K562 (cell line): ENCODE results near the gene FKBP1B.

Experiments
- ATF1 ChIP-seq, 2 experiments: fragments of 450-650 bp in 1 of 2; IDR thresholded peaks; 2 replicates each; pipeline ENCODE4 v1.6.1; 2016; ENCODE audit warnings: missing compliant biosample characterization in 1 of 2, missing genetic modification characterization in 1 of 2
- MAFK ChIP-seq: IDR thresholded peaks from 2 replicates; pipeline ENCODE4 v1.6.1; 2011; ENCODE audit warnings: low read length, improper control_type of control experiment
- MYC ChIP-seq, 2 experiments: fragments of 250-450 bp in 1 of 2; sonication (Bioruptor Pico) in 1 of 2; IDR thresholded peaks; 2 replicates each; pipeline versions ENCODE4 v1.5.1 to v1.6.1; 2012 to 2021; ENCODE audit warnings: low read depth in 2 of 2, borderline replicate concordance in 1 of 2, improper control_type of control experiment in 1 of 2, low read length in 1 of 2, mild to moderate bottlenecking in 1 of 2, moderate library complexity in 1 of 2
- NR2C2 ChIP-seq, 2 experiments: fragments of 200-800 bp in 1 of 2; sonication (Bioruptor generic) in 1 of 2; sonication (generic) in 1 of 2; formaldehyde crosslinking in 1 of 2; IDR thresholded peaks; 2 replicates each; pipeline versions ENCODE4 v1.6.1 to v1.8.0; 2016 to 2022; ENCODE audit warnings: mild to moderate bottlenecking in 1 of 2, missing compliant biosample characterization in 1 of 2, missing genetic modification characterization in 1 of 2, missing genetic modification reagents in 1 of 2
- XRCC5 ChIP-seq: fragments of 200-400 bp; formaldehyde crosslinking; IDR thresholded peaks from 2 replicates; pipeline ENCODE4 v1.6.1; 2017; ENCODE audit warnings: low read depth, mild to moderate bottlenecking, low read length
- ZKSCAN8 ChIP-seq: fragments of 200-800 bp; sonication (Bioruptor generic); IDR thresholded peaks from 2 replicates; pipeline ENCODE4 v1.6.1; 2016; ENCODE audit warnings: missing genetic modification characterization, missing compliant biosample characterization
- ZNF174 ChIP-seq: fragments of 250-450 bp; sonication (Bioruptor Pico); IDR thresholded peaks from 2 replicates; pipeline ENCODE4 v1.4.0; 2020; ENCODE audit warnings: mild to moderate bottlenecking
- TF ChIP-seq, protein P1 (sequence below): fragments of 450-650 bp; IDR thresholded peaks from 2 replicates; pipeline ENCODE4 v1.6.1; 2017; ENCODE audit warnings: antibody characterized with exemption, mild to moderate bottlenecking
- TF ChIP-seq, protein P2 (sequence below), 3 experiments: IDR thresholded peaks in 2 of 3; conservative IDR thresholded peaks in 1 of 3; 2 replicates each; pipeline ENCODE4 v1.5.1; 2011 to 2012; ENCODE audit warnings: low read length in 3 of 3, mild to moderate bottlenecking in 3 of 3, control low read depth in 2 of 3, improper control_type of control experiment in 1 of 3, inconsistent platforms in 1 of 3, low read depth in 1 of 3, mixed read lengths in 1 of 3, moderate library complexity in 1 of 3; ENCODE audit not compliant: insufficient read depth in 2 of 3

DNA sequence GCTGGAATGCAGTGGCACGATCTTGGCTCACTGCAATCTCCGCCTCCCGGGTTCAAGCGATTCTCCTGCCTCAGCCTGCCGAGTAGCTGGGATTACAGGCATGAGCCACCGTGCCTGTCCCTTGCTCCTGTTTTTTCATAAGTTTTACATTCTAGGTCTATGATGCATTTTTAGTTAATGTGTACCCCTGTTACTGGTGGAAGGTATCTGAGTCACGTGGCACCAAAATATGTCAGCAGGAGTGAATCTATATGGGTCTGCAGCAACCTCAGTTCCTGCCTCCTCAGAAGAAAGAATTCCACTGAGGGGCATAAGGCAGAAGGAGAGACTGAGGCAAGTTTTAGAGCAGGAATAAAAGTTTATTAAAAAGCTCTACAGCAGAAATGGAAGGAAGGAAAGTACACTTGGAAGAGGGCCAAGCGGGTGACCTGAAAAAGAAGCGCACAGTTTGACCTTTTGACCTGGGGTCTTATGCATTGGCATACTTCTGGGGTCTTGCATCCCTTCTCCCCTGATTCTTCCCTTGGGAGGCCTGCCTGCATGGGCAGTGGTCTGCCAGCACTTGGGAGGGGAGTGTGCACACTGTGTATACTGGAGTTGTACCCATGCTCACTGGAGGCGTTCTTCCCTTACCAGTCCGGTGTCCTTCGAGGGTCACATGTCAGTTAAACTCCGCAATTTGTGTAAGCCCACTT is 40.7 kb upstream of the FKBP1B start:
- no peak for TF ChIP-seq ZKSCAN8 (CRISPR knock-in tag)
- TF ChIP-seq ZNF174 (CRISPR knock-in tag), result no peak
- no peak for TF ChIP-seq MYC (IDR thresholded peaks at IDR 0.05; ENCODE audit: low read depth, low read length)
- no peak for TF ChIP-seq MYC (CRISPR knock-in tag; IDR thresholded peaks at IDR 0.05; ENCODE audit: borderline replicate concordance, low read depth)
- no peak for TF ChIP-seq ATF1 (CRISPR knock-in tag; IDR thresholded peaks at IDR 0.05)
- no peak for TF ChIP-seq ATF1 (tag; IDR thresholded peaks at IDR 0.05)
- TF ChIP-seq NR2C2 (CRISPR knock-in tag; IDR thresholded peaks at IDR 0.05), result peak; percentile 52; the same call in 1 of the 2 replicates
- no peak; the same call in 1 of the 2 replicates for TF ChIP-seq NR2C2 (tag; IDR thresholded peaks at IDR 0.05)
- TF ChIP-seq, protein P1, sequence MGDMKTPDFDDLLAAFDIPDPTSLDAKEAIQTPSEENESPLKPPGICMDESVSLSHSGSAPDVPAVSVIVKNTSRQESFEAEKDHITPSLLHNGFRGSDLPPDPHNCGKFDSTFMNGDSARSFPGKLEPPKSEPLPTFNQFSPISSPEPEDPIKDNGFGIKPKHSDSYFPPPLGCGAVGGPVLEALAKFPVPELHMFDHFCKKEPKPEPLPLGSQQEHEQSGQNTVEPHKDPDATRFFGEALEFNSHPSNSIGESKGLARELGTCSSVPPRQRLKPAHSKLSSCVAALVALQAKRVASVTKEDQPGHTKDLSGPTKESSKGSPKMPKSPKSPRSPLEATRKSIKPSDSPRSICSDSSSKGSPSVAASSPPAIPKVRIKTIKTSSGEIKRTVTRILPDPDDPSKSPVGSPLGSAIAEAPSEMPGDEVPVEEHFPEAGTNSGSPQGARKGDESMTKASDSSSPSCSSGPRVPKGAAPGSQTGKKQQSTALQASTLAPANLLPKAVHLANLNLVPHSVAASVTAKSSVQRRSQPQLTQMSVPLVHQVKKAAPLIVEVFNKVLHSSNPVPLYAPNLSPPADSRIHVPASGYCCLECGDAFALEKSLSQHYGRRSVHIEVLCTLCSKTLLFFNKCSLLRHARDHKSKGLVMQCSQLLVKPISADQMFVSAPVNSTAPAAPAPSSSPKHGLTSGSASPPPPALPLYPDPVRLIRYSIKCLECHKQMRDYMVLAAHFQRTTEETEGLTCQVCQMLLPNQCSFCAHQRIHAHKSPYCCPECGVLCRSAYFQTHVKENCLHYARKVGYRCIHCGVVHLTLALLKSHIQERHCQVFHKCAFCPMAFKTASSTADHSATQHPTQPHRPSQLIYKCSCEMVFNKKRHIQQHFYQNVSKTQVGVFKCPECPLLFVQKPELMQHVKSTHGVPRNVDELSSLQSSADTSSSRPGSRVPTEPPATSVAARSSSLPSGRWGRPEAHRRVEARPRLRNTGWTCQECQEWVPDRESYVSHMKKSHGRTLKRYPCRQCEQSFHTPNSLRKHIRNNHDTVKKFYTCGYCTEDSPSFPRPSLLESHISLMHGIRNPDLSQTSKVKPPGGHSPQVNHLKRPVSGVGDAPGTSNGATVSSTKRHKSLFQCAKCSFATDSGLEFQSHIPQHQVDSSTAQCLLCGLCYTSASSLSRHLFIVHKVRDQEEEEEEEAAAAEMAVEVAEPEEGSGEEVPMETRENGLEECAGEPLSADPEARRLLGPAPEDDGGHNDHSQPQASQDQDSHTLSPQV, result no peak
- TF ChIP-seq, protein P2, sequence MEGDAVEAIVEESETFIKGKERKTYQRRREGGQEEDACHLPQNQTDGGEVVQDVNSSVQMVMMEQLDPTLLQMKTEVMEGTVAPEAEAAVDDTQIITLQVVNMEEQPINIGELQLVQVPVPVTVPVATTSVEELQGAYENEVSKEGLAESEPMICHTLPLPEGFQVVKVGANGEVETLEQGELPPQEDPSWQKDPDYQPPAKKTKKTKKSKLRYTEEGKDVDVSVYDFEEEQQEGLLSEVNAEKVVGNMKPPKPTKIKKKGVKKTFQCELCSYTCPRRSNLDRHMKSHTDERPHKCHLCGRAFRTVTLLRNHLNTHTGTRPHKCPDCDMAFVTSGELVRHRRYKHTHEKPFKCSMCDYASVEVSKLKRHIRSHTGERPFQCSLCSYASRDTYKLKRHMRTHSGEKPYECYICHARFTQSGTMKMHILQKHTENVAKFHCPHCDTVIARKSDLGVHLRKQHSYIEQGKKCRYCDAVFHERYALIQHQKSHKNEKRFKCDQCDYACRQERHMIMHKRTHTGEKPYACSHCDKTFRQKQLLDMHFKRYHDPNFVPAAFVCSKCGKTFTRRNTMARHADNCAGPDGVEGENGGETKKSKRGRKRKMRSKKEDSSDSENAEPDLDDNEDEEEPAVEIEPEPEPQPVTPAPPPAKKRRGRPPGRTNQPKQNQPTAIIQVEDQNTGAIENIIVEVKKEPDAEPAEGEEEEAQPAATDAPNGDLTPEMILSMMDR (IDR thresholded peaks at IDR 0.05 in 2 of 3, conservative IDR thresholded peaks at IDR 0.05 in 1 of 3; ENCODE audit: insufficient read depth in 2 of 3, low read depth in 1 of 3, low read length in 3 of 3), result no peak
- no peak for TF ChIP-seq XRCC5
- TF ChIP-seq MAFK, result no peak
